HepG2 (cell line): ENCODE measurements around the gene NPBWR2. TPM values are rescaled to one million over a fixed set of nuclear protein-coding genes. Genes with fewer than 3 reads are reported as not detected.

Source experiments
- AHR ChIP-seq: IDR thresholded peaks from 2 replicates; pipeline ENCODE4 v1.6.1; 2018; ENCODE audit warnings: missing genetic modification reagents, missing compliant biosample characterization
- CBX2 ChIP-seq, 2 experiments: fragments of 200-600 bp in 1 of 2; sonication (generic); formaldehyde crosslinking in 1 of 2; IDR thresholded peaks; 2 replicates each; pipeline versions ENCODE4 v1.7.0 to v1.8.1; 2018 to 2022; ENCODE audit warnings: low read depth in 2 of 2, low read length in 1 of 2, mild to moderate bottlenecking in 1 of 2, missing genetic modification reagents in 1 of 2
- DNMT3B ChIP-seq: conservative IDR thresholded peaks from 2 replicates; pipeline ENCODE4 v1.6.1; 2016; ENCODE audit warnings: missing biosample characterization, control low read depth
- GABPA ChIP-seq, 2 experiments: IDR thresholded peaks; 2 replicates each; pipeline ENCODE4 v1.6.1; 2011 to 2016; ENCODE audit warnings: low read depth in 2 of 2, low read length in 1 of 2, missing biosample characterization in 1 of 2, missing genetic modification characterization in 1 of 2
- GATA4 ChIP-seq: sonication (generic); IDR thresholded peaks from 2 replicates; pipeline ENCODE4 v1.6.1; 2016; ENCODE audit warnings: antibody characterized with exemption, low read depth, borderline replicate concordance
- GTF2F1 ChIP-seq: fragments of 150-350 bp; IDR thresholded peaks from 2 replicates; pipeline ENCODE4 v1.6.1; 2014; ENCODE audit warnings: low read length
- JARID2 ChIP-seq: sonication (generic); formaldehyde crosslinking; IDR thresholded peaks from 2 replicates; pipeline ENCODE4 v1.8.1; 2023; ENCODE audit warnings: missing genetic modification reagents, inconsistent platforms; ENCODE audit not compliant: insufficient replicate concordance
- KAT7 ChIP-seq: IDR thresholded peaks from 2 replicates; pipeline ENCODE4 v1.6.1; 2018; ENCODE audit warnings: borderline replicate concordance, missing compliant biosample characterization
- KDM5B ChIP-seq: sonication (generic); formaldehyde crosslinking; IDR thresholded peaks from 2 replicates; pipeline ENCODE4 v1.4.0; 2020; ENCODE audit warnings: missing genetic modification reagents, mild to moderate bottlenecking, borderline replicate concordance
- MAF1 ChIP-seq: sonication (generic); formaldehyde crosslinking; IDR thresholded peaks from 2 replicates; pipeline ENCODE4 v1.5.0; 2020; ENCODE audit warnings: missing genetic modification reagents, borderline replicate concordance
- MBD4 ChIP-seq: IDR thresholded peaks from 2 replicates; pipeline ENCODE4 v1.6.1; 2012; ENCODE audit warnings: low read length, inconsistent platforms, borderline replicate concordance
- MEIS2 ChIP-seq: sonication (generic); formaldehyde crosslinking; IDR thresholded peaks from 2 replicates; pipeline ENCODE4 v1.9.0; 2021; ENCODE audit warnings: mild to moderate bottlenecking, missing genetic modification reagents
- MIXL1 ChIP-seq: IDR thresholded peaks from 2 replicates; pipeline ENCODE4 v1.6.1; 2016
- MTA1 ChIP-seq: sonication (generic); formaldehyde crosslinking; IDR thresholded peaks from 2 replicates; pipeline ENCODE4 v1.4.0; 2020; ENCODE audit warnings: missing genetic modification reagents, mild to moderate bottlenecking, borderline replicate concordance
- NFATC3 ChIP-seq: sonication (generic); formaldehyde crosslinking; IDR thresholded peaks from 2 replicates; pipeline ENCODE4 v1.5.1; 2020; ENCODE audit warnings: mild to moderate bottlenecking, missing genetic modification reagents
- RARA ChIP-seq: IDR thresholded peaks from 2 replicates; pipeline ENCODE4 v1.6.1; 2016; ENCODE audit warnings: missing genetic modification reagents, missing compliant biosample characterization
- SP4 ChIP-seq: sonication (generic); formaldehyde crosslinking; IDR thresholded peaks from 2 replicates; pipeline ENCODE4 v1.8.1; 2023; ENCODE audit warnings: mild to moderate bottlenecking, missing genetic modification reagents
- STAG1 ChIP-seq: sonication (generic); formaldehyde crosslinking; IDR thresholded peaks from 2 replicates; pipeline ENCODE4 v1.4.0; 2020; ENCODE audit warnings: missing genetic modification reagents
- TP53 ChIP-seq: sonication (generic); formaldehyde crosslinking; conservative IDR thresholded peaks from 2 replicates; pipeline ENCODE4 v1.4.0; 2020; ENCODE audit warnings: missing genetic modification reagents
- ZFAT ChIP-seq: sonication (generic); formaldehyde crosslinking; conservative IDR thresholded peaks from 2 replicates; pipeline ENCODE4 v1.8.1; 2023; ENCODE audit warnings: missing genetic modification reagents, inconsistent platforms
- ZNF124 ChIP-seq: sonication (generic); formaldehyde crosslinking; IDR thresholded peaks from 2 replicates; pipeline ENCODE4 v1.4.0; 2020; ENCODE audit warnings: missing genetic modification reagents
- ZNF317 ChIP-seq: sonication (generic); formaldehyde crosslinking; IDR thresholded peaks from 2 replicates; pipeline ENCODE4 v1.5.0; 2020; ENCODE audit warnings: mild to moderate bottlenecking, missing genetic modification reagents
- ZNF33B ChIP-seq: sonication (generic); formaldehyde crosslinking; IDR thresholded peaks from 2 replicates; pipeline ENCODE4 v1.5.1; 2020; ENCODE audit warnings: mild to moderate bottlenecking, missing genetic modification reagents
- ZNF34 ChIP-seq: sonication (generic); formaldehyde crosslinking; IDR thresholded peaks from 2 replicates; pipeline ENCODE4 v1.4.0; 2020; ENCODE audit warnings: mild to moderate bottlenecking, missing genetic modification reagents, borderline replicate concordance
- ZNF564 ChIP-seq: sonication (generic); formaldehyde crosslinking; IDR thresholded peaks from 2 replicates; pipeline ENCODE4 v1.8.1; 2023; ENCODE audit warnings: mild to moderate bottlenecking, missing genetic modification reagents
- ZNF569 ChIP-seq: sonication (generic); formaldehyde crosslinking; IDR thresholded peaks from 2 replicates; pipeline ENCODE4 v1.5.0; 2020; ENCODE audit warnings: mild to moderate bottlenecking, missing genetic modification reagents, moderate library complexity, borderline replicate concordance
- ZNF629 ChIP-seq: sonication (generic); formaldehyde crosslinking; conservative IDR thresholded peaks from 2 replicates; pipeline ENCODE4 v1.5.0; 2020; ENCODE audit warnings: missing genetic modification reagents
- ZNF7 ChIP-seq: IDR thresholded peaks from 2 replicates; pipeline ENCODE4 v1.6.1; 2016; ENCODE audit warnings: missing biosample characterization, missing genetic modification reagents
- ZNF83 ChIP-seq: sonication (generic); formaldehyde crosslinking; IDR thresholded peaks from 2 replicates; pipeline ENCODE4 v1.4.0; 2020; ENCODE audit warnings: missing genetic modification reagents, mild to moderate bottlenecking, borderline replicate concordance
- polyA plus RNA-seq, 8 experiments: library from polyadenylated mRNA; depleted of rRNA in 3 of 8; stranded (reverse) in 7 of 8; unstranded in 1 of 8; fragments of >200 nt; fragmentation: Illumina TruSeq in 4 of 8; extraction: Trizol in 4 of 8; gene quantifications; 2 replicates each; pipeline versions ENCODE4 v1.2.1 to v1.2.3, GENCODE V29; 2011 to 2016; ENCODE audit warnings: low read depth in 4 of 8, missing spikeins in 1 of 8, mixed read lengths in 1 of 8; ENCODE audit not compliant: insufficient read depth in 1 of 8
- total RNA-seq, 5 experiments: library from RNA; depleted of rRNA; stranded (reverse); fragments of >200 nt; fragmentation: Illumina TruSeq; extraction: Trizol; gene quantifications; 2 replicates each; pipeline ENCODE4 v1.2.3, GENCODE V29; 2016; ENCODE audit warnings: low read depth in 1 of 5
- TF ChIP-seq, protein P1 (sequence below): sonication (generic); formaldehyde crosslinking; IDR thresholded peaks from 2 replicates; pipeline ENCODE4 v1.5.1; 2020; ENCODE audit warnings: missing genetic modification reagents, mild to moderate bottlenecking, borderline replicate concordance
- TF ChIP-seq, protein P2 (sequence below): sonication (generic); formaldehyde crosslinking; IDR thresholded peaks from 2 replicates; pipeline ENCODE4 v1.8.1; 2023; ENCODE audit warnings: missing genetic modification reagents, mild to moderate bottlenecking, borderline replicate concordance

The NPBWR2 gene
- total and polyA plus RNA-seq, 2 of the 13 experiments (the other 11 are each of a cell fraction or from before 2014, with no cell fraction given), result not detected

DNA sequence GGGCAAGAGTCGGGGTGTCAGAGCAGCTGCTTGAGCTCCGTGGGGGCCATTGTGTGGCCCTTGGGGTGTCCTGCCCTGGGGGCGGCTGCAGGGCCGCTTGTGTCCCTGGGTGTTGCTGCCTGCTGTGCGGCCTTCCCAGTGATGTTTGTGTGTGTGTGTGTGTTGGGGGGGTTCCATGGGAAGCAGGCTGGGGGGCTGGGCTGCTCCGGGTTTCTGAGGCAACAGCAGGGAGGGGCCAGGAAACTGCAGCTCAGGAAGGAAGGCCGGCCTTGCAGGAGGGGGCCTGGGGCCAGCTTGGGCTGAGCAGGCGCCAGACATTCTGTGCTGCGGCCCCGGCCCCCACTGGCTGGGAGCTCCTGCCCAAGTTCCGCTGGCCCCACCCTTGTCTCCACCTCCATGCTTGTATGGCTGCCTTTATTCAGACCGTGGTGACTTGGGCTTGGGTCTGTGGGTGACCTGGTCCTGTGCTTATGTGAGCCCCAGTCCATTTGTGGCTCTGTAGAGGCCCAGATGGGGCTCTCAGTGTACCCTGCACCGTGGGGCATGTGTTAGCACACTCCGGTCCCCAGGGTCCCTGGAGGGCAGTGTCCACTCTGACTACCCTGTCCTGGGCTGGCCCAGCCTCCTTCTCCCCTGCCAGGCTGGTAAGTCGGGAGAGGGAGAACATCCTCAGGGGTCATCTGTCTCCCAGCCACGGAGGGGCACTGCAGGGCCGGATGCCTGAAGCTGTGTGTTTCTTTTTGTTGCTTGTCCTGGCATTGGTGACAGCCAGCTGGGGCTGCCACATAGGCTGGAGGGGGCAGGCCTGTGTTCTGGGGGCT lies 53.3 kb downstream of the NPBWR2 start (continued):
- no peak for TF ChIP-seq TP53 (CRISPR knock-in tag)
- no peak for TF ChIP-seq ZFAT (CRISPR knock-in tag)
- TF ChIP-seq ZNF569, result no peak
- TF ChIP-seq MAF1 (CRISPR knock-in tag), result peak; percentile 75; the same call in 1 of the 2 replicates
- no peak for TF ChIP-seq ZNF34
- peak; percentile 29; the same call in 1 of the 2 replicates for TF ChIP-seq ZNF7
- no peak for TF ChIP-seq MBD4
- peak; percentile 67; the same call in 1 of the 2 replicates for TF ChIP-seq ZNF564 (CRISPR knock-in tag)
- TF ChIP-seq ZNF629 (CRISPR knock-in tag), result peak; percentile 45
- peak; percentile 60; the same call in 1 of the 2 replicates for TF ChIP-seq MIXL1 (CRISPR knock-in tag)
- no peak; the same call in 1 of the 2 replicates for TF ChIP-seq GATA4
- TF ChIP-seq JARID2 (CRISPR knock-in tag), result peak; percentile 80
- no peak for TF ChIP-seq CBX2 (IDR thresholded peaks at IDR 0.05; ENCODE audit: low read depth, low read length)
- TF ChIP-seq CBX2 (CRISPR knock-in tag; IDR thresholded peaks at IDR 0.05; ENCODE audit: low read depth), result peak; percentile 17; the same call in 1 of the 2 replicates
- TF ChIP-seq, protein P1, sequence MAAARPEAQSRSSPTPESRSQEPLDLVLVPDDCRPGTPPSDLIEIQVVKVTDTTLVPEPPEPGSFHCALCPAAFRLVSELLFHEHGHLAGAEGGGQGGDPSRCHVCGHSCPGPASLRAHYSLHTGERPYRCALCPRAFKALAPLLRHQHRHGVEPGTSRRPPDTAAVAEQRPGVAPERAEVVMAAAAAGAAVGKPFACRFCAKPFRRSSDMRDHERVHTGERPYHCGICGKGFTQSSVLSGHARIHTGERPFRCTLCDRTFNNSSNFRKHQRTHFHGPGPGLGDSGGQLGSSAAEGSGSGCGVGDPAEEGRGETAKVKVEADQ, result 0 out of 2 replicates have a peak, but pooled peaks have one; percentile 16
- peak; percentile 54; the same call in 1 of the 2 replicates for TF ChIP-seq MTA1 (CRISPR knock-in tag)
- TF ChIP-seq ZNF317 (CRISPR knock-in tag), result 0 out of 2 replicates have a peak, but pooled peaks have one; percentile 34
- TF ChIP-seq, protein P2, sequence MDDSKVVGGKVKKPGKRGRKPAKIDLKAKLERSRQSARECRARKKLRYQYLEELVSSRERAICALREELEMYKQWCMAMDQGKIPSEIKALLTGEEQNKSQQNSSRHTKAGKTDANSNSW, result no peak
- peak; percentile 81 for TF ChIP-seq MEIS2 (CRISPR knock-in tag)
- peak; percentile 9; the same call in 1 of the 2 replicates for TF ChIP-seq RARA (CRISPR knock-in tag)
- no peak for TF ChIP-seq ZNF83 (CRISPR knock-in tag)
- TF ChIP-seq ZNF124, result peak; percentile 54; the same call in 1 of the 2 replicates
- TF ChIP-seq STAG1, result peak; percentile 70
- TF ChIP-seq AHR (CRISPR knock-in tag), result peak; percentile 98; the same call in 1 of the 2 replicates
- peak; percentile 87; the same call in 1 of the 2 replicates for TF ChIP-seq KAT7 (CRISPR knock-in tag)
- peak; percentile 74; the same call in 1 of the 2 replicates for TF ChIP-seq DNMT3B (CRISPR knock-in tag)
- no peak for TF ChIP-seq GABPA (IDR thresholded peaks at IDR 0.05; ENCODE audit: low read depth, low read length)
- TF ChIP-seq GABPA (CRISPR knock-in tag; IDR thresholded peaks at IDR 0.05; ENCODE audit: low read depth), result peak; percentile 29; the same call in 1 of the 2 replicates
- no peak for TF ChIP-seq NFATC3 (CRISPR knock-in tag)
- no peak for TF ChIP-seq GTF2F1
- no peak for TF ChIP-seq ZNF33B (CRISPR knock-in tag)
- TF ChIP-seq KDM5B (CRISPR knock-in tag), result peak; percentile 84
- TF ChIP-seq SP4, result peak; percentile 60
